Duodenal mucosa (tissue), 2 donors: ENCODE results near the gene PIGN.

Source experiments
- H3K27ac ChIP-seq: one replicate; pipeline ENCODE4 v1.7.0; 2013; ENCODE audit warnings: low read depth, low read length
- H3K27me3 ChIP-seq, 2 donors: one replicate each; pipeline ENCODE4 v1.7.0; 2013; ENCODE audit warnings: low read length in 2 of 2, control low read depth in 1 of 2; ENCODE audit not compliant: insufficient read depth in 2 of 2, control insufficient read depth in 1 of 2
- H3K36me3 ChIP-seq, 2 donors: one replicate each; pipeline ENCODE4 v1.7.0; 2013; ENCODE audit warnings: low read length in 2 of 2, control low read depth in 1 of 2; ENCODE audit not compliant: insufficient read depth in 2 of 2, control insufficient read depth in 1 of 2
- H3K4me1 ChIP-seq, 2 donors: one replicate each; pipeline ENCODE4 v1.7.0; 2013; ENCODE audit warnings: low read length in 2 of 2, control low read depth in 1 of 2; ENCODE audit not compliant: insufficient read depth in 2 of 2, control insufficient read depth in 1 of 2
- H3K4me3 ChIP-seq, 2 donors: one replicate each; pipeline ENCODE4 v1.7.0; 2013; ENCODE audit warnings: low read length in 2 of 2, low read depth in 1 of 2
- H3K9ac ChIP-seq, 2 donors: one replicate each; pipeline ENCODE4 v1.7.0; 2013; ENCODE audit warnings: low read length in 2 of 2, low read depth in 1 of 2
- H3K9me3 ChIP-seq, 2 donors: one replicate each; pipeline ENCODE4 v1.7.0; 2013; ENCODE audit warnings: low read length in 2 of 2, control low read depth in 1 of 2; ENCODE audit not compliant: control insufficient read depth in 1 of 2

PIGN gene, protein sequence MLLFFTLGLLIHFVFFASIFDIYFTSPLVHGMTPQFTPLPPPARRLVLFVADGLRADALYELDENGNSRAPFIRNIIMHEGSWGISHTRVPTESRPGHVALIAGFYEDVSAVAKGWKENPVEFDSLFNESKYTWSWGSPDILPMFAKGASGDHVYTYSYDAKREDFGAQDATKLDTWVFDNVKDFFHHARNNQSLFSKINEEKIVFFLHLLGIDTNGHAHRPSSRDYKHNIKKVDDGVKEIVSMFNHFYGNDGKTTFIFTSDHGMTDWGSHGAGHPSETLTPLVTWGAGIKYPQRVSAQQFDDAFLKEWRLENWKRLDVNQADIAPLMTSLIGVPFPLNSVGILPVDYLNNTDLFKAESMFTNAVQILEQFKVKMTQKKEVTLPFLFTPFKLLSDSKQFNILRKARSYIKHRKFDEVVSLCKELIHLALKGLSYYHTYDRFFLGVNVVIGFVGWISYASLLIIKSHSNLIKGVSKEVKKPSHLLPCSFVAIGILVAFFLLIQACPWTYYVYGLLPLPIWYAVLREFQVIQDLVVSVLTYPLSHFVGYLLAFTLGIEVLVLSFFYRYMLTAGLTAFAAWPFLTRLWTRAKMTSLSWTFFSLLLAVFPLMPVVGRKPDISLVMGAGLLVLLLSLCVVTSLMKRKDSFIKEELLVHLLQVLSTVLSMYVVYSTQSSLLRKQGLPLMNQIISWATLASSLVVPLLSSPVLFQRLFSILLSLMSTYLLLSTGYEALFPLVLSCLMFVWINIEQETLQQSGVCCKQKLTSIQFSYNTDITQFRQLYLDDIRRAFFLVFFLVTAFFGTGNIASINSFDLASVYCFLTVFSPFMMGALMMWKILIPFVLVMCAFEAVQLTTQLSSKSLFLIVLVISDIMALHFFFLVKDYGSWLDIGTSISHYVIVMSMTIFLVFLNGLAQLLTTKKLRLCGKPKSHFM

DNA sequence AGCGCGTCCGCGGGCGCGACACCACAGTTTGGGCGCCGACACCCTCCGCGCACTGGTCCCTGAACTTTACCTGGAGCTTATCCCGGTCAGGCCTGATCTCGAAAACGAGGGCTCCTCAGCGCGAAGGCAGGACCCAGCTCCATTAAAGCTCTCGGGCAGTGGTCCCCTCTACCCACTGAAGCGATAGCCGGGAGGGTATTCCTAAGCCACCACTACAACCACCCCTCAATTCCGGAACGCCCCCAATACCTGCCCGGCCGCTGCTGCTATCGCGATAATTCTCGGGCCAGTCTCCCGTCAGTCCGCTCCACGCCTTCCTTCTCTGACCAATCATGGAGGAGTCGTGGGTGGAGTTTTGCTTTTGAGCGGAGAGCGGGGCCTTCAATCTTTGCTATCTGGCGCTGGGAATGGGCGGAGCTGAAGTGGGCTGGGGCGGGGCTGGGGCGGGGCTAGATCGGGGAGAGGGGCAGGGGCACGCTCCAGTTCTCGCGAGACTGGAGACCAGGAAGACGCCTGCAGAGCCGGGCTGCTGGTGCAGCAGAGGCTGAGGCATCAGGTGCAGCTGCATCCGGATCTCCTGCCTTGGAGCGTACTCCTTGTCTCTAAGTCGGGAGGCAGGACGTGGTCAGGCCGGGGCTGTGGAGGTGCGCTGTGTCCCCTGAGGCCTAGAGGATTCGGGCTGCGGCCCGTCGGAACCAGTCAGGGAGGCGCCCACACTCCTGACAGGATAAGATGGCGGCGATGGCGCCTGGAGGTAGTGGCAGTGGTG, at the start of gene PIGN, which contains the start of gene RELCH:
Gene PIGN, minus strand, starts transcription at position 283 of the 769 bp plus-strand sequence. CDS start 25,703 bp downstream, outside the sequence.
Gene RELCH, plus strand, starts transcription at position 482 of the 769 bp plus-strand sequence. Its CDS starts 251 bp downstream, at position 733.
- Histone ChIP-seq H3K27ac (peak within 1 kb of the TSS; percentile 57), H3K9ac (peak within 1 kb of the TSS; percentile 80 to 98), H3K4me3 (peak within 1 kb of the TSS; percentile 84 to 93), H3K4me1 (peaks cover 25 to 27% of the 10 kb centered on the region in 2 donors), H3K9me3 (no peaks in the 10 kb centered on the region), H3K36me3 (peaks cover 0 to 3% of the 10 kb centered on the region in 2 donors), H3K27me3 (no peaks in the 10 kb centered on the region)

DNA sequence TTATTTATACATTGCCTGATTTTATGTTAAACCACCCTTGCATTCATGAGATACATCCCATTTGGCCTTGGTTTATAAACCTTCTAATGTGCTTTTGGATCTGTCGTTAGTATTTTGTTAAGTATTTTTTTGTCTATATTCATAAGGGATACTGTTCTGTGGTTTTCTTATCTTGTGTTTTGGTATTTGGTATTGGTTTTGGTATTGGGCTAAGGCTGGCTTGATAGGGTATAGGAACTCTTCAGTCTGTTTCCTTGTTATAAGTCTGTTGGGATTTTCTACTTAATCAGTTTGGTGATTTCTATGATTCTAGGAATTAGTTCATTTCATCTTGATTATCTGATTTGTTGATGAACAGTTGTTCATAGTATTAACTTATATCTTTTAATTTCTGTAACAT, 49.4 kb upstream of the PIGN start:
- H3K27me3 ChIP-seq: no peaks in the 10 kb centered on the region
- H3K4me1 ChIP-seq: no peaks in the 10 kb centered on the region
- H3K4me3 ChIP-seq: no peak overlapping the region
- peaks cover 9 to 25% of the 10 kb centered on the region in 2 donors for H3K36me3 ChIP-seq
- H3K9ac ChIP-seq: no peak overlapping the region
- H3K27ac ChIP-seq: no peak overlapping the region
- H3K9me3 ChIP-seq: no peaks in the 10 kb centered on the region

DNA sequence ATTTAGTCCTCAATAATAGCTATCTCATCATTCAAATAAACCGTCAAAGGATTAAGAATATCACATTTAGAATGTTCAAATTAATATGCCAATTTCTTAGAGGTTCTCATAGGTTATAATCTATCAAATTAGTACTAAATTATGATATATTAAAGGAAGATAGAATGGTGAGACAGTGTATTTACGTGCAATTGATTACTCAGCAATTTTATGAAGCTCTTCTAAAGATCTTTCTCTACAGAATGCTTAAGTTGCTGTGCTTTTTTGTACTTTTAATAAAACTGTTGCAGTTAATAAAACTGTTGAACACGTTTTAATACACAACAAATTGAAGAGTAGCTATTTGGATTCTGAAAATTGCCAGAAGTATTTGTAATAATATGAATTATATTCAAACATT, 39.2 kb upstream of the PIGN start:
- Histone ChIP-seq H3K4me3 (no peak overlapping the region), H3K9ac (no peak overlapping the region), H3K27me3 (no peaks in the 10 kb centered on the region), H3K9me3 (peaks cover 0 to 6% of the 10 kb centered on the region in 2 donors), H3K4me1 (peaks cover 0 to 6% of the 10 kb centered on the region in 2 donors), H3K27ac (no peak overlapping the region), H3K36me3 (peaks cover 13 to 52% of the 10 kb centered on the region in 2 donors)

DNA sequence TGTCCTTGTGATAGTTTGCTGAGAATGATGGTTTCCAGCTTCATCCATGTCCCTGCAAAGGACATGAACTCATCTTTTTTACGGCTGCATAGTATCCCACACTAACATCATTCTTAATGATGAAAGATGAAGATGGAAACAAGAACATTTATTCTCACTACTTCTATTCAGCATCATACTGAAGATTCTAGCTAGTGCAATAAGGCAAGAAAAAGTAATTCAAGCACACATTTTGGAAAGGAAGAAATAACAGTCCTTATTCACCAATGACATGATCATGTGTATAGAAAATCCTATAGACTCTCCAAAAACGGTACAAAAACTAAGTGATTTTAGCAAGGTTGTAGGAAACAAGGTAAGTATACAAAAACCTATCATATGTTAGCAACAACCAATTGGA, 37.4 kb upstream of the PIGN start:
- H3K9ac ChIP-seq: no peak overlapping the region
- no peak overlapping the region for H3K27ac ChIP-seq
- H3K9me3 ChIP-seq: peaks cover 0 to 6% of the 10 kb centered on the region in 2 donors
- H3K27me3 ChIP-seq: no peaks in the 10 kb centered on the region
- H3K36me3 ChIP-seq: peaks cover 8 to 36% of the 10 kb centered on the region in 2 donors
- H3K4me3 ChIP-seq: no peak overlapping the region
- peaks cover 0 to 9% of the 10 kb centered on the region in 2 donors for H3K4me1 ChIP-seq

DNA sequence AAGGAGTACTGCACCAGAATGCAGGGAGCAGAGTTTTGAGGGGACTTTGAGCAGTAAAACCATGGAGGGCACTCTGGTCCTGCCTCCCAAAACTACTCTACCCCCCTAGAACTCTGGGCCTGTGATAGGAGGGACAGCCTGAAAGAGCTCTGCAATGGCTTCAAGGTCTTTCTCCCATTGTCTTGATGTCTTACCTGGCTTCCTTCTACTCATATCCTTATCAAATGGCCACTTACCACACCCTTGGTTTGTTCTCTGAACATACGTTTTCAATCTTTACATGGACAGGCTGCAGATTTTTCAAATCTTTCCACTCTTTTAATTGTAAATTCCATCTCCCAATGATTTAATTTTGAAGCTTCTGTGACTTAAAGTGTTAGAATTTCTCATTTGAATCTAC, 27.9 kb upstream of the PIGN start:
- H3K36me3 ChIP-seq: peaks cover 10 to 12% of the 10 kb centered on the region in 2 donors
- H3K9ac ChIP-seq: no peak overlapping the region
- no peaks in the 10 kb centered on the region for H3K27me3 ChIP-seq
- H3K4me3 ChIP-seq: no peak overlapping the region
- no peak overlapping the region for H3K27ac ChIP-seq
- H3K4me1 ChIP-seq: peaks cover 0 to 12% of the 10 kb centered on the region in 2 donors
- no peaks in the 10 kb centered on the region for H3K9me3 ChIP-seq

DNA sequence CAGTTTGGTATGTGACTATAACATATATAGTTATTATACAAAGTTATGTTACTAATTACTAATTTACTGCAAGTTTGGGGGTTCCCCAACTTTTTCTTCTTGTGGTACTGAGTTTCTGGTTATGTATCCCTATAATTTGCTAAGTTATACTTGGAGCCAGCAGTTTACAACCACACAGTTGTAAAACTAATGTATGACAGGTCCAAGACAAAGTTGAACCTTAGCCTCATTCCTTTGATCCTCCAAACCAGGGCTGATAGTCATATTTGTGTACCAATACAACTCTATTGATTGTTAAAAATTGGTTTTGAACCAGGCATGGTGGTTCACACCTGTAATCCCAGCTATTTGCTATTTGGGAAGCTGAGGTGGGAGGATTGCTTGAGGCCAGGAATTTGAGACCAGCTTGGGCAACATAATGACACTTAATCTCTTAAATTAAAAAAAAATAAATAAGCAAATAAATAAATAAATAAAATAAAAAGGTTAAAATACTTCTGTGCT, 24.5 kb upstream of the PIGN start:
- H3K4me1 ChIP-seq: peaks cover 0 to 11% of the 10 kb centered on the region in 2 donors
- H3K27ac ChIP-seq: no peak overlapping the region

DNA sequence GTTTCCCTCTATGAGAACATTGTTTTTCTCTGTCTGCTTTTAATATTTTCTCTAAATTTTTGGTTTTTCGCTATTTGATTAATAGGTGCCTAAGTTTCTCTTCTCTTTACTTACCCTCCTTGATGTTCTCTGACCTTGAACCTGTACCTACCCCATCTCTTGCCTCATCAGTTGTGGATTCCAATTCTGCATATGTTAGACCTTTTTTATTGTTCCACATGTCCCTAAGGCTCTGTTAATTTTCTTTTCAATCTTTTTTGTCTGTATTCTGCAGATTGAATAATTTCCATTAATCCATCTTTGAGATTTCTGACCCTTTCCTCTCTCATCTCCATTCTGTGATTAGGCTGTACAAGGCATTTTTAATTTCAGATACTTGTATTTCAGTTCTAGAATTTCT, 23.3 kb upstream of the PIGN start:
- no peaks in the 10 kb centered on the region for H3K9me3 ChIP-seq
- H3K27me3 ChIP-seq: no peaks in the 10 kb centered on the region
- H3K4me3 ChIP-seq: no peak overlapping the region
- H3K9ac ChIP-seq: no peak overlapping the region
- peaks cover 10 to 11% of the 10 kb centered on the region in 2 donors for H3K36me3 ChIP-seq
- H3K4me1 ChIP-seq: peaks cover 0 to 16% of the 10 kb centered on the region in 2 donors
- no peak overlapping the region for H3K27ac ChIP-seq

More for the DNA sequence above, 24.5 kb upstream of the PIGN start:
- Histone ChIP-seq H3K9ac (no peak overlapping the region), H3K4me3 (no peak overlapping the region), H3K9me3 (no peaks in the 10 kb centered on the region), H3K36me3 (peaks cover 10 to 12% of the 10 kb centered on the region in 2 donors), H3K27me3 (no peaks in the 10 kb centered on the region)

DNA sequence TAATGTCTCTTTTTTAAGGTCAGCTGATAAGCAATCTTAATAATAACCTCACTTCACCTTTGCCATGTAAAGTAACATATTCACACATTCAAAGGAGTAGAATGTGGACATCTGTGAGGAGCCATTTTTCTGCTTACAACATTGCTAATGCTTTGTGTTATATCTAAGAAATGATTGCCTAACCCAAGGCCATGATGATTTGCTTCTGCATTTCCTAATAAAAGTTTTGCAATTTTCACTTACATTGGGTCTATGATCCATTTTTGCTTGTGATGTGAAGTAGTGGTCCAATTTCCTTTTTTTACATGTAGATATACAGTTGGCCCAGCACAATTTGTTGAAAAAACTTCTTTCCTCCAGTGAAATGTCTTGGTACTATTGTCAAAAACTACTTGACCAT, 22.2 kb upstream of the PIGN start:
- Histone ChIP-seq H3K36me3 (peaks cover 6 to 7% of the 10 kb centered on the region in 2 donors), H3K9ac (no peak overlapping the region), H3K4me1 (peaks cover 0 to 16% of the 10 kb centered on the region in 2 donors), H3K27ac (no peak overlapping the region), H3K4me3 (no peak overlapping the region), H3K9me3 (no peaks in the 10 kb centered on the region), H3K27me3 (no peaks in the 10 kb centered on the region)

DNA sequence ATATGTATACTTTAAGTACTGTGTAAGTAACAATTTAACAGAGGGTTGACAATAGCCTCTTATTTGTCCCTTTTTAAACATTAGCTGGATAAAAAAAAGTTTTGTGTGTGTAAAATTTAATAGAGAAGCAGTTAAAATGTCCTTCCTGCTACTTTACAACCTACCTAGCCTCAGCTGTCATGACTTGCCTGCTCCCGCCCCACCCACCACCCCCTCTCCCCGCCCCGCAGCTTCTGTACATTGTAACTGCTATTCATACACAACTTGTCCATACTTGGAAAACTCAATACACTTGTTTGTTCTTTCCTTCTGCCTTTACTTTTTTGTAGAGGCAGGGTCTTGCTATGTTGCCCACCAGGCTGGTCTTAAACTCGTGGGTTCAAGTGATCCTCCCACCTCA, 19.7 kb upstream of the PIGN start:
- Histone ChIP-seq H3K36me3 (no peaks in the 10 kb centered on the region), H3K27me3 (no peaks in the 10 kb centered on the region), H3K9me3 (no peaks in the 10 kb centered on the region), H3K4me3 (no peak overlapping the region), H3K9ac (no peak overlapping the region), H3K4me1 (peaks cover 0 to 15% of the 10 kb centered on the region in 2 donors), H3K27ac (no peak overlapping the region)
